ENCODE results near the gene CEACAM3. TPM values are rescaled to one million over a fixed set of nuclear protein-coding genes. Genes with fewer than 3 reads are reported as not detected.
A peak's percentile ranks its signal among the peaks of the same experiment; 100 is the strongest.

The CEACAM3 gene
- total RNA-seq, 6 donors from 2014 or later = 1.4 to 6.0 (median 2.7) TPM; not detected in 1

GRCh38 chr19:41837981-41838708 is 41.8 kb downstream of the CEACAM3 start:
- Histone ChIP-seq H3K27me3 (no peaks in the 10 kb centered on the region), H3K4me3 (no peak overlapping the region), H3K9me3 (no peaks in the 10 kb centered on the region), H3K4me1 (no peaks in the 10 kb centered on the region), H3K36me3 (no peaks in the 10 kb centered on the region), H3K27ac (no peak overlapping the region)
- 67% methylated on average over 11 to 13 of the region's 13 CpGs for WGBS, 2 donors
- DNase-seq = no peak
- ATAC-seq (ENCODE audit: low FRiP score in 2 of 2) = no peak
- no peak for TF ChIP-seq CTCF (IDR thresholded peaks at IDR 0.05)
- TF ChIP-seq EP300 (IDR thresholded peaks at IDR 0.05) = no peak
- no peak for TF ChIP-seq POLR2AphosphoS5 (IDR thresholded peaks at IDR 0.05)
- no peak for TF ChIP-seq POLR2A (IDR thresholded peaks at IDR 0.05)

DNA sequence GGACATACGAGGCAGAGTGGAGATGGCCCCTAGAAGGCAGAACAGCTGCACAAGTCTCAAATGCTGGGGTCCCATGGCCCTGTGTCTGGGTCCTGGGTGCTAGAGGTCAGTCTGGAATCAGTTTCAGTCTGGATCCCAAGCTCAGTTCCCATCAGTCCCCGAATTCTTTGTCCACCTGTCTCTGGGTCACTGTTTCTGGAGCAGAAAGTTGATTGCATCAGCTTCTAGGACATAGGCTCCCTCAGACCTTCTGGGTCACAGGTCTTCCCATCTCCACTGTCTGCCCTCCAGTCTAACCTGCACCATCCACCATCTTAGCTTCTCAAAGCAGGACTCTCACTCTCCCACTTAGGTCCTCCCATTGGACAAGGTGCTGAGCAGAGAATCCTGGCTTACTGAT is 42.8 kb downstream of the CEACAM3 start:
- ATAC-seq (ENCODE audit: low FRiP score in 2 of 2) = no peak
- DNase-seq = no peak
- Histone ChIP-seq H3K9me3 (no peaks in the 10 kb centered on the region), H3K36me3 (no peaks in the 10 kb centered on the region), H3K27ac (no peak overlapping the region), H3K4me3 (no peak overlapping the region), H3K4me1 (no peaks in the 10 kb centered on the region), H3K27me3 (no peaks in the 10 kb centered on the region)
- 63 to 65% methylated on average over 2 of the region's 2 CpGs for WGBS, 2 donors
- TF ChIP-seq POLR2A (IDR thresholded peaks at IDR 0.05) (no peak), POLR2AphosphoS5 (IDR thresholded peaks at IDR 0.05) (no peak), EP300 (IDR thresholded peaks at IDR 0.05) (no peak), CTCF (IDR thresholded peaks at IDR 0.05) (no peak)

- no peaks in the 10 kb centered on the region for H3K9me3 ChIP-seq
- ATAC-seq (ENCODE audit: low FRiP score in 2 of 2) (no peak), DNase-seq (no peak)
- H3K36me3 ChIP-seq = no peaks in the 10 kb centered on the region
- TF ChIP-seq EP300 (IDR thresholded peaks at IDR 0.05) = no peak
- no peak for TF ChIP-seq POLR2A (IDR thresholded peaks at IDR 0.05)
- no peak for TF ChIP-seq POLR2AphosphoS5 (IDR thresholded peaks at IDR 0.05)
- TF ChIP-seq CTCF (IDR thresholded peaks at IDR 0.05) = no peak
- no peak overlapping the region for H3K4me3 ChIP-seq
- WGBS, 2 donors = 53 to 61% methylated on average over 7 of the region's 7 CpGs
- H3K27ac ChIP-seq = no peak overlapping the region
- H3K4me1 ChIP-seq = no peaks in the 10 kb centered on the region
- H3K27me3 ChIP-seq = no peaks in the 10 kb centered on the region
These were observed 47.0 kb downstream of the CEACAM3 start for GRCh38 chr19:41843371-41843770.

DNA sequence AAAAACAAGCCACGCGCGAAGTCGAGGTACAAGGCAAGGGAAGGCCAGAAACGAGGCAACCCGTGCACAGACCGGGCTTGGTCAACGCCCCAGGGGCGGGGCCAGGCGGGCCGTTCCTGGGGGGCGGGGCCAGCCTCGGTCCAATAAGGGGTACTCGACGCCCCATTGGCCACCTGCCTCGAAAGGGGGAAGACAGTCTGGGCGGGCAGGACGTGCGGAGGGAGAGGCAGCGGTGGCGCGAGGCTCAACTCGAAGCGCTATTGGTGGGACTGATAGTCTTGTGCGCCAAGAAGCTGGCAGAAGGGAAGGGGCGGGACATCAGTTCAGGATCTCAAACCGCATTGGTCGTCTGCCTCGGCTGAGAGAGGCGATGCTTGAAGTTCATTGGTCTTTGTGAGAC is 48.2 kb downstream of the CEACAM3 start, which contains the start of gene LYPD4:
TSS of gene LYPD4 (minus strand) at position 83 of the 400 bp plus-strand sequence. CDS start 5,398 bp downstream, outside the sequence.
- 83 to 88% methylated on average over 29 to 30 of the region's 30 CpGs for WGBS, 2 donors
- Histone ChIP-seq H3K27ac (no peak within 1 kb of the TSS), H3K4me1 (no peaks in the 10 kb centered on the region), H3K4me3 (no peak within 1 kb of the TSS), H3K9me3 (no peaks in the 10 kb centered on the region), H3K27me3 (no peaks in the 10 kb centered on the region), H3K36me3 (no peaks in the 10 kb centered on the region)
- TF ChIP-seq POLR2AphosphoS5 (IDR thresholded peaks at IDR 0.05) (no peak), CTCF (IDR thresholded peaks at IDR 0.05) (no peak), POLR2A (IDR thresholded peaks at IDR 0.05) (no peak), EP300 (IDR thresholded peaks at IDR 0.05) (no peak)
- no peak for ATAC-seq (ENCODE audit: low FRiP score in 2 of 2)
- DNase-seq = peak in 1 of 2 donors; percentile 80

DNA sequence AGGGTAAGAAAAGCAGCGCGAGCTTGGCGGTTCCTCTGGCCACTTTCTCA is 48.4 kb downstream of the CEACAM3 start, which contains the start of gene DMRTC2:
TSS of gene DMRTC2 (plus strand) at position 42 of the 50 bp plus-strand sequence. CDS start 2,387 bp downstream, outside the sequence.
- H3K27ac ChIP-seq = no peak within 1 kb of the TSS
- no peaks in the 10 kb centered on the region for H3K27me3 ChIP-seq
- no peak for ATAC-seq (ENCODE audit: low FRiP score in 2 of 2)
- H3K36me3 ChIP-seq = no peaks in the 10 kb centered on the region
- H3K4me1 ChIP-seq = no peaks in the 10 kb centered on the region
- WGBS, 2 donors = 92 to 93% methylated on average over 3 of the region's 3 CpGs
- no peaks in the 10 kb centered on the region for H3K9me3 ChIP-seq
- no peak for DNase-seq
- H3K4me3 ChIP-seq = no peak within 1 kb of the TSS
- TF ChIP-seq EP300 (IDR thresholded peaks at IDR 0.05) = no peak
- TF ChIP-seq CTCF (IDR thresholded peaks at IDR 0.05) = no peak
- TF ChIP-seq POLR2AphosphoS5 (IDR thresholded peaks at IDR 0.05) = no peak
- TF ChIP-seq POLR2A (IDR thresholded peaks at IDR 0.05) = no peak
